HG02623 (cell line): Measurements from ENCODE around the gene ZNF580.

Source experiments
- ATAC-seq: cut with Tn5 transposase; IDR thresholded peaks from one replicate; pipeline ENCODE4 v1.9.1; 2021; ENCODE audit warnings: moderate library complexity; ENCODE audit not compliant: unreplicated experiment

The ZNF580 gene

DNA sequence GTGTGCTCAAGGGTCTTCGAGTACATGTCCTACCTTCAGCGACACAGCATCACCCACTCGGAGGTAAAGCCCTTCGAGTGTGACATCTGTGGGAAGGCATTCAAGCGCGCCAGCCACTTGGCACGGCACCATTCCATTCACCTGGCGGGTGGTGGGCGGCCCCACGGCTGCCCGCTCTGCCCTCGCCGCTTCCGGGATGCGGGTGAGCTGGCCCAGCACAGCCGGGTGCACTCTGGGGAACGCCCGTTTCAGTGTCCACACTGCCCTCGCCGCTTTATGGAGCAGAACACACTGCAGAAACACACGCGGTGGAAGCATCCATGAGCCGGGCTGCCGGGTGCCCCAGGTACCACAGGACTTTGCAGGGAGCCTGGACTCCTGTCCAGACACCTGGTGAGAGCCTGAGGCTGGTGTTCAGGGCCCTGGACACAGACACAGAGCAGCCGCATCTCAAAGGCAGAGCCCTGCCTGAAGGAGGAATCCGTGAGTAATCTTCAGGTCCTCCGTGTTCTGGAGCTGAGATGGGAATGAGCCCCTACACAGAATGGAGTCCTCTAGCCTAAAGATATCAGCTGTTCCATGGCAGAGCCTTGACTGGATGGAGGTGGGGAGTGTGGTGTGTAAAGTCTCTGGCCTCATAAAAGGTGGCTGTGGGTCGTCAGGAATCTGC lies 4.2 kb downstream of the ZNF580 start:
- no peak for ATAC-seq

GRCh38 chr19:55645512-55645881 lies 4.7 kb downstream of the ZNF580 start:
- no peak for ATAC-seq

GRCh38 chr19:55646889-55647731 lies 6.3 kb downstream of the ZNF580 start:
- ATAC-seq: no peak

GRCh38 chr19:55647732-55648584 lies 7.2 kb downstream of the ZNF580 start, which contains the start of gene CCDC106:
Gene CCDC106 (plus strand): TSS chr19:55648212. CDS start chr19:55649047, 835 bp downstream.
- peak; percentile 37 for ATAC-seq

- no peak for ATAC-seq
Measured at GRCh38 chr19:55648585-55649267, 7.9 kb downstream of the ZNF580 start.

GRCh38 chr19:55649268-55650125 lies 8.7 kb downstream of the ZNF580 start:
- ATAC-seq: no peak

- no peak for ATAC-seq
Measured at GRCh38 chr19:55650126-55650557, 9.3 kb downstream of the ZNF580 start.

DNA sequence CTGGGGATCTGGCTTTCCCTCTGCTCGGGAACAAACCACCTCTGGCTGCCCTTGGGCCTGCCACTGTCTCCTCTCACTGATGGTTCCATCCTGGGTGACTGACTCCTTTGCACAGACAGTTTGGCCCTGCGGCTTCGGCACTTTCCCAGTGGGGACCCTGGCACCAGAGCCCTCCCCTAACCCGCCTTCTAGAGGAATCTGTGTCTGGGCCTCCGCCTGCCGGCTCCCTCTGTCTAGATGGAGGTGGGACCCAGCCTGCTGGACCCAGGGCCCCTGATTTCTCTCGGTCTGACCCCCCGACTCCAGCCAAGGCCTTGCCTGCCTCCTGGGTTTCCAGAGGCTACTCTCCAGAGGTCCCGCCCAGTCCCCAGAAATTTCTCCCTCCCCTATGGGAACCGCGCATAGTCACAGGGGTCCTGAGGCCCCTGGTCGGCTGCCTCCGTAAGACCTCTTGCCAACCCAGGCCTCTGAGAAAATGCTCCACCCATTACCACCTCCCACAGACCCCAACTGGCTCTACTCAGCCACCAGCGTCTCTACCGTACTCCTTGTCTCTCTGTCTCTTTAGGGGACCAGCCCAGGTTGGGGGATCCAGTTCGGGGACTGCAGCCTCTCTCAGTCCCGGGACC lies 9.9 kb downstream of the ZNF580 start:
- no peak for ATAC-seq

DNA sequence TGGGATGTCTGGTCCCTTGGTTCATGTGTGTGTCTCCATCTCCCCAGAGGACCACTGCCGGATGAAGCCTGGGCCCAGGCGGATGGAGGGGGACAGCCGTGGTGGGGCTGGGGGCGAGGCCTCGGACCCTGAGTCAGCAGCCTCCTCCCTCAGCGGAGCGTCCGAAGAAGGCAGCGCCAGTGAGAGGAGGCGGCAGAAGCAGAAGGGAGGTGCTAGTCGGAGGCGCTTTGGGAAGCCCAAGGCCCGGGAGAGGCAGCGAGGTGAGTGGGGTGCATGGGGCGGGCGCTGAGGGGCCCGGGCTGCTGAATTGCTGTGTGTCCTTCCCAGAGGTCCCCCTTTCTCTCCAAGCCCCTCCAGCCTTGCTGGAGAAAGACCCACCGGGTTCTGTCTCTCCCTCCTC lies 10.4 kb downstream of the ZNF580 start:
- no peak for ATAC-seq

DNA sequence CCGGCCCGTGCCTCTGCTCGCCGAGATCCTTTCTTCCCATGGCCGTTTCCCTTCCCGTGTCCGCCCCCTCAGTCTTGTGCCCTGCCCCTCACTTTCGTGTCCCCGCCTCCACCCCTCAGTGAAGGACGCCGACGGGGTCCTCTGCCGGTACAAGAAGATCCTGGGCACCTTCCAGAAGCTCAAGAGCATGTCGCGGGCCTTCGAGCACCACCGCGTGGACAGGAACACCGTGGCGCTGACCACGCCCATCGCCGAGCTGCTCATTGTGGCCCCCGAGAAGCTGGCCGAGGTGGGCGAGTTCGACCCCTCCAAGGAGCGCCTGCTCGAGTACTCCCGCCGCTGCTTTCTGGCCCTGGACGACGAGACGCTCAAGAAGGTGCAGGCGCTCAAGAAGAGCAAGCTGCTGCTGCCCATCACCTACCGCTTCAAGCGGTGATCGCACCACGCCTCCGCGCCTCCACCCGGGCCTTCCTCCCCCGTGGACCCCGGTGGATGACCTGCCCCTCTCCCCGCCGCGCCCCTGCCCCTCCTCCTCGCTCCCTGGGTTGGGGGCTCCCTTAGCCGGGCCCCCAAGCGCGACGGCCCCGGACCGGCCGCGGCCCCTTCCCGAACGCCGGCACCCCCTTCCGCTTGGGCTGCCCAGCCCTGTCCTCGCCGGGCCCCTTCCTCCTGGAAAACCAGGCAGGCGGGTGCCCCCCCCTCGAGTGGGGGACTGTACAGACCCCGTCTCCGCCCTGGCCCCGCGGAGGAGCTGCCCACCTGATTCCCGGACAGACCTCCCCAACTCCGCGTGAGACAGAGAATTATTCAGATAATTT lies 11.7 kb downstream of the ZNF580 start:
- no peak for ATAC-seq

DNA sequence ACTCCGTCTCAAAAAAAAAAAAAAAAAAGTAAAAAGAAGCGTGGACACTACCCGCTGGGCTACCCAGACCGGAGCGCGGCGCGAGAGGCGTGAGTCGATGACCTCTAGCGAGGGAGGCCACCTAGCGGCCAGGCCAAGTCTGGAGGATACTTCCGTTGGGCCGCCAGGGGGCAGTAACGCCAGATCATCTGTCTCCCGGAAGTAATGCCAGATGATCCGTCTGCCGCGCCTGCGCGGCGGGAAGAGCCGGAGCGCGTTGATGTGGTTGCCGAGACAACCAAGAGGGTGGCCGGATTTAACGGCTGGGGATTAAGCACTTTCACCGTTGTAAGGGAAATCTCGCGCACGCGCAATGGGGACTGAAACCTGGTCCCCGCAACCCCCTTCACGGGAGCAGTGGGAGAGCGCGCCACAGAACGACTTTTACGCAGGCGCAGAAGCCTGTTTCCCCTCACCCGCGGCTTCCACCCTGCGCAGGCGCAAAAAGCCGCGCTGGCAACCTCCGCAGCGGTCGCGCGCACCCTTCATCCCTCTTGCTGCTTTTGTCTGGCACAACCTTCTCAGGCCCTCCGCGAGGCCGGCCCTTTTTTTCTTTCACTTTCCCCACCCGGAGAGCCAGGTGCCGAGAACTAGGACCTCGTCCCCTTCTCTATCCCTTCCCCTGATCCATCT lies 13.0 kb downstream of the ZNF580 start:
- peak; percentile 41 for ATAC-seq

DNA sequence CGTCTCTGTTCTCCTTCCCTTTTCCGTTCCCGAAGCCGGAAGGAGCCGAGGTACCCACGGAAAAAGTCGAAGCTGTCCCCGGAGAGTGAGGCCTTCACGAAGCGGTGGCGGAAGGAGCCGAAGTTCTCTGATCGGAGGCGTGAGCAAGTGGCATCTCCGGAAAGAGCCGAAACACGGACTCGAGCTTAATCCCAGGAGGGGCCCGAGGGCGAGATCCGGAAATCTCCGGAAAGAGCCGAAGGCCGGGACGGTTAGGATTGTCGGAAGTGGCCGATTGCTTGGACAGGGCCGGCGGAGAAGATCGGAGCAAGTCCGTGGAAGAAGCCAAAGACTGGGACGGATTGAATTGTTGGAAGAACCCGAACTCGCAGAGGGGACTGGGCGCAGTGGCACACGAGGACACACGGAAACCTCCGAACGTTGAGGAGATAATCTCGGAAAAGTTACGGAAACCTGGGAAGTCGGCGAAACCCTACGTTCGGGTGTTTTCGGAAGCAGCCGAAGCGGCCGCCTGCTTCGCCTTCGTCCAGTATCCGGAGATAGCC lies 13.6 kb downstream of the ZNF580 start:
- peak; percentile 57 for ATAC-seq

GRCh38 chr19:55654868-55655647 lies 14.3 kb downstream of the ZNF580 start, which contains the start of gene U2AF2:
Gene U2AF2 (plus strand): TSS chr19:55655035. CDS start chr19:55655105, 70 bp downstream.
- ATAC-seq: peak; percentile 28

GRCh38 chr19:55655648-55656040 lies 14.8 kb downstream of the ZNF580 start:
- no peak for ATAC-seq

DNA sequence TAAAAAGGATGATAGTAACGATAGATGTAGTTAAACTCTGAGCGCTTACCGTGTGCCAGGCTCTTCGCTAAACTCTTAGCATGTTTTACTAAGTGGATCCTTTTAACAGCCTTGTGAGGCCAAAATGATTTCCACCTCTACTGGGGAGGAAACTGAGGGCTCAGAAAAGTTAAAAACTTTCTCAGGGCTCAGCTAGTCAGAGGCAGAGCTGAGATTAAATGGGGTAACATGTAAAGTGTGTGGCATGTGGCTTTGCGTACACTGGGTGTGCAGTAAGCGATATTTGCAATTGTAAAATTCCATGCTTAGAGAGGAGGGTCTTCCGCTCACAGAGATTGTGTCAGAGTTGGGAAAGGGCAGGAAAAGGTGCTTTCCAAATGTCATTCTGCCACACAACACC lies 15.8 kb downstream of the ZNF580 start:
- no peak for ATAC-seq

DNA sequence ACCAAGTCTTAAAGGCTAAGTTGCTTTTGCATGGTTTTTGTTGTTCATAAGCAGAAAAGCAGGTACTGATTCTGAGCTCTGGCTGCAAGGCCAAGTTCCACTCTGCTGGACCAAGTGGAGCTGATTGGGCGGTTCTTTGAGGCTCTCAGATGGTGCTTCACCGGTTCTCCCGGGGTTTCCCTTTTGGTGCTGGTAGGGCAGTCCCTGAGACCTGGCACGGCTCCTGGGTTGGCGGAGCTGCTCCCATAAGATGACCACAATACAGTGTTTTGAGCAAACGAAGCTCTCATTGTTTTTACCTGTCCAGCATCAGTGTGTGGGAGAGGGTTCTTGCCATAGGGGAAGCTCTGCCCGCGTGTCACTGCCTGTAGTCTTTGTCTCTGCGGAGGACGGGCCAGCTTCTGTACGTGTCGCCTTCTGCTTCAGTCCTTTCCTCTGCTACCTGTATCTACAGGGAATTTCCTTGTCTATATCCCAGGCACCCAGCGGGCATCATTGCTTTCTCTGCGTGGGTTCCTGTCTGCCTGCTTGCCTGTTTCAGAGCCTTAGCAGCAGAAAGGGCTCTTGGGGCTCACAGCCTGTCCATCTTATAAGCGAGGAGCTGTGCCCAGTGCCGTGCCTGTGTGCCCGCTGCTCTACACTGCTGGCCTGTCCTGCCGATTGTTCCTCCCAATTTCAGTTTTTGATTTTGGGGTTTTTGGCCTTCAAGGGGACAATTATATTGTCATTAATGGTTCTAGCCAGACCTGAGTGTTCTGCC lies 16.4 kb downstream of the ZNF580 start:
- ATAC-seq: no peak
